RPMI7951 (cell line): Measurements from ENCODE around the gene GPN1. TPM values are rescaled to one million over a fixed set of nuclear protein-coding genes. Genes with fewer than 3 reads are reported as not detected.
"Not testable (repeated sequence)": the region's sequence is repeated elsewhere in the genome, so short reads cannot be mapped to it uniquely, and the experiment has no call there.

Source experiments
- DNase-seq: peaks from one replicate; pipeline ENCODE4 v3.0.0-alpha.2; 2012; ENCODE audit warnings: low read depth
- total RNA-seq: library from RNA; depleted of rRNA; stranded (reverse); fragments of >200 nt; shearing (Covaris generic); gene quantifications from 2 replicates; pipeline ENCODE4 v1.2.3, GENCODE V29; 2014; rRNA removed

Gene GPN1
- total RNA-seq, 1 experiment from 2014 or later: 63.3 TPM

- no peak for DNase-seq
Measured at GRCh38 chr2:27671235-27671634, 42.4 kb downstream of the GPN1 start.

GRCh38 chr2:27672723-27673486, 44.1 kb downstream of the GPN1 start:
- no peak for DNase-seq

- no peak for DNase-seq
Measured at GRCh38 chr2:27680571-27680970, 51.7 kb downstream of the GPN1 start.

GRCh38 chr2:27681841-27682240, 53.0 kb downstream of the GPN1 start:
- DNase-seq: peak; percentile 32

GRCh38 chr2:27682334-27682771, 53.5 kb downstream of the GPN1 start:
- DNase-seq: peak; percentile 91

- DNase-seq: peak; percentile 89
Measured at GRCh38 chr2:27683390-27684071, 54.7 kb downstream of the GPN1 start.

- not testable (repeated sequence) for DNase-seq
Measured at GRCh38 chr2:27685006-27685405, 56.2 kb downstream of the GPN1 start.

GRCh38 chr2:27685577-27685976, 56.7 kb downstream of the GPN1 start:
- DNase-seq: no peak

GRCh38 chr2:27687232-27687631, 58.4 kb downstream of the GPN1 start:
- no peak for DNase-seq

- DNase-seq: no peak
Measured at GRCh38 chr2:27689424-27689823, 60.6 kb downstream of the GPN1 start.

- DNase-seq: no peak
Measured at GRCh38 chr2:27690052-27690451, 61.2 kb downstream of the GPN1 start.

GRCh38 chr2:27697660-27698059, 68.8 kb downstream of the GPN1 start:
- DNase-seq: no peak

Other genes with a start within 250 kb of the GPN1 start
- gene ZNF513, start 248.3 kb upstream of the GPN1 start, total RNA-seq: 7.9 and 8.8 TPM in 2 replicates
- 86.5 and 93.4 TPM in 2 replicates for gene PPM1G, start 219.5 kb upstream of the GPN1 start, total RNA-seq
- gene NRBP1, start 200.4 kb upstream of the GPN1 start, total RNA-seq: 138 and 153 TPM in 2 replicates
- gene KRTCAP3, start 186.7 kb upstream of the GPN1 start, total RNA-seq: 0.48 TPM in 1 of 2 replicates, not detected in the other
- gene IFT172, start 139.3 kb upstream of the GPN1 start, total RNA-seq: 16.1 and 20.5 TPM in 2 replicates
- gene FNDC4, start 133.8 kb upstream of the GPN1 start, total RNA-seq: 6.1 and 6.3 TPM in 2 replicates
- not detected in 2 replicates for gene GCKR, start 132.2 kb upstream of the GPN1 start, total RNA-seq
- gene ZNF512, start 46.0 kb upstream of the GPN1 start, total RNA-seq: 19.8 and 20.5 TPM in 2 replicates
- 1.8 and 2.2 TPM in 2 replicates for gene CCDC121, start within 50 bp of the GPN1 start, total RNA-seq
- gene SUPT7L, start 34.6 kb downstream of the GPN1 start, total RNA-seq: 29.2 and 31.5 TPM in 2 replicates
- 37.9 and 40.0 TPM in 2 replicates for gene SLC4A1AP, start 34.8 kb downstream of the GPN1 start, total RNA-seq
- gene MRPL33, start 142.7 kb downstream of the GPN1 start, total RNA-seq: 335 and 349 TPM in 2 replicates